DMS53 (cell line): ENCODE results near the gene XRCC6.
"Not testable (repeated sequence)": the region's sequence is repeated elsewhere in the genome, so short reads cannot be mapped to it uniquely, and the experiment has no call there.

Experiments
- DNase-seq: peaks from one replicate; lab custom pipeline; 2025; lab: John Stamatoyannopoulos, UW

The XRCC6 gene

GRCh38 chr22:41686890-41687289 lies 65.8 kb downstream of the XRCC6 start:
- not testable (repeated sequence) for DNase-seq

DNA sequence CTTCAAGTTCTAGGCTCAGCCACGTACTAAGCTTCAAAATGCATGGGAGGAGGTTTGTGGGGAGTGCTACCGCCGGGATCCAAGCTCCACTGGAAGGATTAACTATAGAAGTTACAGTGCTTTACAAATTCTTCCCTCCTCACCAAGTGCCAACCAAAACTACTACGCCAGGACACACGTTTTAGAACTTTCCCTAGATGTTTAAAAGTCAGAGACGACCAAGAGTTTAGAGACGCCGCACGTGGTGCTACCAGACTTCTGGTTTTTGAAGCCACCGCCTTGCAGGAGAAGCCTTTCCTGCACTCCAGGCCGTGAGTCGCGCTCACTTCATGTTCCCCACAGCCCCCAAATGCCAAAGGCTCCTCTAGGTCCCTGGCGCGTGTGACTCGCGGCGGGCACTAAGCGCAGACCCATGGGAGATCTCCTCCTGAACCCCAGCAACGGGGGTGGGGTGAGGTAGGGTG lies 66.8 kb downstream of the XRCC6 start:
- DNase-seq: peak; percentile 51

GRCh38 chr22:41688365-41689211 lies 67.5 kb downstream of the XRCC6 start, which contains the start of gene SNU13:
Gene SNU13, minus strand, starts transcription at chr22:41688867. Its CDS starts 71 bp downstream, at chr22:41688796.
- DNase-seq: peak; percentile 94

- no peak for DNase-seq
Observed at GRCh38 chr22:41690476-41690875, 69.4 kb downstream of the XRCC6 start.

DNA sequence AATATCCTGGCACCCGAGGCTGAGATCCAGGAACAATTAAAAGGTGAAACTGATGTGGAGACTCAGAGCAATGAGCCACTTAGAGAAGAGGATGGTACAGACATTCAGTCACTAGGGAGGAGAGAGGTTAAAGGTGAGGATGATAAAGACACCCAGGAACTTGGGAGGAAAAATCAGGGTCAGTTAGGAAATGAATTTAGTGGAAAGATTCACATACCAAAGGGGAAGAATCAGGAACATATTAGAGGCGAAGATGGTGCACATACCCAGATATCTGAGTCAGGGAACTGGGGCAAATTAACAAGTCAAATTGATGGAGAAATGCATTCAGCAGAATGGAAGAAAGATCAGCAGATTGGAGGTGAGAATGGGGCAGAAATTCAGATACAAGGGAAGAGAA lies 74.1 kb downstream of the XRCC6 start:
- no peak for DNase-seq

DNA sequence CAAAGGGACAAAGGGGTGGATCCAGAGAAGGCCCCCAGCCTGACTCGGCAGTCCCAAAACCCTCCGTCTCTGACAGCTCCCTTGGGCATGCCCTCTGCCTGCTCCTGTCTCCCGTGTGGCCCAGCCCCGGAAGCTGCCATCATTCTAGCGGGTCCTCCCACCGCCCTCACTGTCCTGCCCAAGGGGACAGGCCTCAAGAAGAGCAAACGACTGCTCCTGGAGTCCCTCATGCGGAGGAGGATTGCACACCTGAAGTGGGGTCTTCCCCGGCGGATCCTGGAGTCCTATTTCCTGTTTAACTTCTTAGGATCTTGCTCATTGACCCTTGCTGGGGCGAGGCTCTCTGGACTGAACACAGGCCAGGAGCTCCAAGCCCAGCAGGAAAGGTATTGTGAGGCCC lies 75.6 kb downstream of the XRCC6 start:
- no peak for DNase-seq

DNA sequence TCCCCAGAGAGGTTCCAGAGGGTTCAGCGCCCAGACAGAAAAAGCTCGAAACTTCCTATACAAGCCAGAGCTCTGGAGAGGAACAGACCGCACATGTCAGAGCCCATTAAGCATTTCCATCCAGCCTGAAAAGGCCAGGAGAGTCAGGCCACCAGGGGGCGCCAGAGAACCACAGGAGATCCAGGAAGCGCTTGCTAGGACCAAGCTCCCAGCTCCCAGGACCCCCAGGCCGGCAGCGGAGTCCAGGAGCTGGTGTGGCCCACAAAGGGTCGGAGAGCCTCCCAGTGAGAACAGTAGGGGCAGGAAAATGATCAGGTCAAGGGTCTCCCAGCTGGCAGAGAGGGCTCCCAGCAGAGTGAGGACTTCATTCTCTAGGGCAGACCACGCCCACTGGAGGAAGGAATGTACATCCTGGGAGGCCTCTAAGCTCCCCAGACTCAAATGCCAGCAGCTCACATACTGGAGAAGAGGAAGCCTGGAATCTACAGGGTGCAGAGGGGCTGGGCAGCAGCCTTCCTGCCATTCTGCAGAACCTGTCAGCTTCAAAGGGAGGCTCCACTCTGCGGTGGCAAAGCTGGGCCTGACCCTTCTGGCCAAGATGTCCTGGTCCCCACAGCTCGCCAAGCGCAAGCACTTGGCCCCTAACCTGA lies 76.2 kb downstream of the XRCC6 start:
- DNase-seq: peak; percentile 88

DNA sequence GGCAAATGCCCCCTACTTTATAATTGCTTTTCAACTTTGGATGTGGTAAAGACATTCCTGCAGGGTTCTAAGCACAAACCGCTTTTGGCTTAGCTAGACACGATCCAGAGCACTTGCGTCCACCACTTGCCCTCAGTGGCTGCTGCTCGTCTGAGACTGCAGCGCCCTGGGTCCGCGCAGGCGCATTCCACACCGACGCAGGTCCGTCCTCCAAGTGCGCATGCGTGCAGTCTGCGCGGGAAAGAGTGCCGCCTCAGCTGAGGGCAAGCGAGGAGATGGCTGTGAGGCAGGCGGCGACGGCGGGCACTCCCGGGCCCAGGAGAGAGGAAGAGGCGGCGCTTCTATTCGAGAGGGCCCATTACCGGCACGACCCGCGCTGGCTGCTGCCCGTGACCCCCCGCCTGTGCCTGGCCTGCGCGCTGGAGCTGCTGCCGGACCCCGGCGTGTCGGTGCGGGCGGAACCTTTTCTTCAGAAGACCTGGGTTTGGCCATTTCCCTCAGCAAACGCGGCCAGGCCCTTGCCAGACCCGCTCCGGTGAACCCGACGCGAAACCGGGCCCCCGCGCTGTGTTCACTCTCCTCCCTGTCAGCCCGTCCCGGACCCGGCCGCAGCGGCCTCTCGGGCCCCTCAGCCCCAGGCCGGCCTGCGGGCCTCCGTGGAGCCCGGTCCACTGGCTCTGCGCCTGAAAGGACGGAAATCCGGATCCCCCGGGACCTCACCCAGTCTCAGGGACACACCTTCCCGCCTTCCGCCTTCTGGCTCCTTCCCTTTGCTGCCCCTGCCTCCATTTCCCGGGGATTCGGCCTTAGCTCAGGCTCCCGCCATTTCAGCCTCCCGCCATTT lies 78.4 kb downstream of the XRCC6 start, which contains the start of gene MEI1:
Gene MEI1, plus strand, starts transcription at position 240 of the 844 bp plus-strand sequence. Its CDS starts 36 bp downstream, at position 276.
- DNase-seq: peak; percentile 69

- no peak for DNase-seq
Observed at GRCh38 chr22:41700108-41700364, 78.9 kb downstream of the XRCC6 start.

GRCh38 chr22:41702763-41703162 lies 81.7 kb downstream of the XRCC6 start:
- no peak for DNase-seq

GRCh38 chr22:41709341-41709740 lies 88.2 kb downstream of the XRCC6 start:
- no peak for DNase-seq

DNA sequence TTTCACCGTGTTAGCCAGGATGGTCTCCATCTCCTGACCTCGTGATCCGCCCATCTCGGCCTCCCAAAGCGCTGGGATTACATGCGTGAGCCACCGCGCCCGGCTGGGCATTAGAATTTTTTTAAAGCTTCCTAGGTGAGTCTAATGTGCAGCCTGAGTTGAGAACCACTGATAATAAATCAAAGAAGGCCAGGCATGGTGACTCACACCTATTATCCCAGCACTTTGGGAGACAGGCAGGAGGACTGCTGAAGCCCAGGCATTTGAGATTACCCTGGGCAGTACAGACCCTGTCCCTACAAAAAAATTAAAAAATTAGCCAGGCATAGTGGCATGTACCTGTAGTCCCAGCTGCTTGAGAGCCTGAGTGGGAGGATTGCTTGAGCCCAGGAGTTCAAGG lies 91.9 kb downstream of the XRCC6 start:
- no peak for DNase-seq
